ENCODE results near the gene PHYHD1.

Gene PHYHD1

GRCh38 chr9:128901379-128901778, 19.4 kb upstream of the PHYHD1 start:
- DNase-seq (ENCODE audit: low read depth, low spot score) = no peak

- no peak for DNase-seq (ENCODE audit: low read depth, low spot score)
These were observed 19.0 kb upstream of the PHYHD1 start for GRCh38 chr9:128901822-128902221.

- DNase-seq (ENCODE audit: low read depth, low spot score) = no peak
These were observed 18.3 kb upstream of the PHYHD1 start for GRCh38 chr9:128902351-128903078.

DNA sequence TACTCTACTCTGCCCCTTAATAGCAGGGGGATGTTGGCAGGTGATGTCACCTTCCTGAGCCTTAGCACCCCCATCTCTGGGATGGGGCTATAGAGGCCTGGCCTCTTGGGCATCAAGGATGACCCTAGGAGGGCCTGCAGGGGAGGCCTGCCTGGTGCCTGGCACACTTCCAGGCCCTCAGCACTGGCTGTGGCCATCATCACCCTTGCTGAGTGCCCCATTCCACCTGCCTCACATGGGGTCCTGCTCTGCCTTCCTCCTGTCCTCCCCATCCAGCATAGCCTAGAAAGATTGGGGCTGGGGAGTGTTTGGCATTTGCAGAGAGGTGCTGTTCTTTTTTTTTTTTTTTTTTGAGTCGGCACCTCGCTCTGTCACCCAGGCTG, 17.7 kb upstream of the PHYHD1 start:
- DNase-seq (ENCODE audit: low read depth, low spot score) = no peak

GRCh38 chr9:128903871-128904620, 16.7 kb upstream of the PHYHD1 start:
- DNase-seq (ENCODE audit: low read depth, low spot score) = no peak

DNA sequence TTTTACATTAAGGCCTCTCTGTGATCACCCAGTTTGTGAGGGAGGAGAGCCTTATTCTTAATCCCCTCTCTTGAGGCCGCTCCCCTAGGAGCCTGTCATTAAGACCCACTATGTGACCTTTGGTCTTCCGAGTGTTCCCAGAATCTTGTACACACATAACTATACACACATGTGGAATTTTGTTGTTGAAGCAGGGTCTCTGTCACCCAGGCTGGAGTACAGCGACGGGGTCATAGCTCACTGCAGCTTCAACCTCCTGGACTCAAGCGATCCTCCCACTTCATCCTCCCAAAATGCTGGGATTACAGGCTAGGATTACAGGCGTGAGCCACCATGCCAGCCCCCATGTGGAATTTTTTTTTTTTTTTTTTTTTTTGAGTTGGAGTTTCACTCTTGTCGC, 14.8 kb upstream of the PHYHD1 start:
- no peak for DNase-seq (ENCODE audit: low read depth, low spot score)

GRCh38 chr9:128906741-128907140, 14.0 kb upstream of the PHYHD1 start:
- no peak for DNase-seq (ENCODE audit: low read depth, low spot score)

DNA sequence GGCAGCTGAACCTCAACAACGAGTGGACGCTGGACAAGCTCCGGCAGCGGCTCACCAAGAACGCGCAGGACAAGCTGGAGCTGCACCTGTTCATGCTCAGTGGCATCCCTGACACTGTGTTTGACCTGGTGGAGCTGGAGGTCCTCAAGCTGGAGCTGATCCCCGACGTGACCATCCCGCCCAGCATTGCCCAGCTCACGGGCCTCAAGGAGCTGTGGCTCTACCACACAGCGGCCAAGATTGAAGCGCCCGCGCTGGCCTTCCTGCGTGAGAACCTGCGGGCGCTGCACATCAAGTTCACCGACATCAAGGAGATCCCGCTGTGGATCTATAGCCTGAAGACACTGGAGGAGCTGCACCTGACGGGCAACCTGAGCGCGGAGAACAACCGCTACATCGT, 12.4 kb upstream of the PHYHD1 start:
- no peak for DNase-seq (ENCODE audit: low read depth, low spot score)

GRCh38 chr9:128909859-128910258, 10.9 kb upstream of the PHYHD1 start:
- no peak for DNase-seq (ENCODE audit: low read depth, low spot score)

- no peak for DNase-seq (ENCODE audit: low read depth, low spot score)
These were observed 9.9 kb upstream of the PHYHD1 start for GRCh38 chr9:128910906-128911305.

DNA sequence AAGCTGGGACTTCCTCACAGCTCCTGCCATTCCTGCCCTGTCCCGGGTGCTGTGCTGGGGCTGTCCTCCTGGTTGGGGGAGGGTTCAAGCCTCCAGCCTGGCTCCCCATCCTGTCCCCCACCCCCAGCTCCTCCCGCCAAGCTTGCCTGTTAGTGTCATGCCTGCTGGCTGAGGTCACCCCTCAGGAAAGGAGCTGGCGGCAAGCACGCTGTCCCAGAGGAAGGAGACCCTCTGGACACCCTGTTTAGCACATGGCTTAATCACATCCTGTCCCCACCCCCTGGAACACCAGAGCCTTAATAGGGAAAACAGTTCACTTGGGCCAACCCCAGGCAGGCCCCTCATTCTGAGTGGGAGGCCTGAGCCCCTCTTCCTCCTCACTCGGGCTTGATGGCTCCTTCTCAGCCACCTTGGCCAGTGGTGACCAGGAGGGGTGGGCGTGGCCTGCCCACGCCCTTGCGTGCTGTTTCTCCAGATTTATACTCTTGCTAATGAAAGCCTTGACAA, 9.2 kb upstream of the PHYHD1 start:
- peak; percentile 63 for DNase-seq (ENCODE audit: low read depth, low spot score)

- DNase-seq (ENCODE audit: low read depth, low spot score) = peak; percentile 55
These were observed 8.4 kb upstream of the PHYHD1 start for GRCh38 chr9:128912270-128912853.

DNA sequence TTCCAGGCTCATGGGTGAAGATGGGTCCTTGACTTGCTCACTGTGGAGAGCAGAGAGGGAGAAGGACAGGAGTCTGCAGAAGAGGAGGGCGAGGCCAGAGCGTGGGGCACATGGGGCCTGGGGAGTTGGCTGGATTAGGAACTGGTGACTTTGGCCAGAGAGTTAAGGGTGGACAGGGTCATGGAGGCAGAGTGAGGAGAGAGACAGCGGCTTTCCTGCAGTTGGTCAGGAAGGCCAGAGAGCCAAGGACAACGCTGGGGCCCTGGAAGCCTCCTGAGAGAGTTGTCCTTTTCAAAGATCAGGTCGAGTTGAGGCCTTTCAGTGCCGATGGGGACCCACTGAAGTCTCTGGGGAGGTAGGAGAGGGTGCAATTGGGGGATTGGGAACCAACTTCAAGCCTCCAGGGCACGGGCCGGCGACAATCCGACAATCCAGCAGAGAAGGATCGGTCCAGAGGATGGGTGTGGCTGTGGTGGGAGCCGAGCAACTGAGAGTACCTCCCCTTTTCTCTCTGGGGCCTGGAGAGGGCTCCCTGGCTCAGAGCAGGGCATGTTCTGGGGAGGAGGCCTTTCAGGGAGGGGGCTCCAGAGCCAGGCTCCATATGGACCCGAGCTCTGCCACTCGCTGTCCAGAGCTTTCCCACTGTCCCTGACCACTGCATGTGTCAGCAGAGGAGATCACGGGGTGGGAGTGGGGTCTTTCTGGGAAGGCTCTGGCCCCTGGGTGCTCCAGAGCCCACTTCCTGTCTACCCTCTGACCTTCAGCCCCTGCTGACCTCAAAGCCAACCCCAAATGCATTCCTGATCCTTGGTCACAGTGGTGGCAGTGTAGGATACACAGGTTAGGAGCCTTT, 7.5 kb upstream of the PHYHD1 start:
- DNase-seq (ENCODE audit: low read depth, low spot score) = no peak

DNA sequence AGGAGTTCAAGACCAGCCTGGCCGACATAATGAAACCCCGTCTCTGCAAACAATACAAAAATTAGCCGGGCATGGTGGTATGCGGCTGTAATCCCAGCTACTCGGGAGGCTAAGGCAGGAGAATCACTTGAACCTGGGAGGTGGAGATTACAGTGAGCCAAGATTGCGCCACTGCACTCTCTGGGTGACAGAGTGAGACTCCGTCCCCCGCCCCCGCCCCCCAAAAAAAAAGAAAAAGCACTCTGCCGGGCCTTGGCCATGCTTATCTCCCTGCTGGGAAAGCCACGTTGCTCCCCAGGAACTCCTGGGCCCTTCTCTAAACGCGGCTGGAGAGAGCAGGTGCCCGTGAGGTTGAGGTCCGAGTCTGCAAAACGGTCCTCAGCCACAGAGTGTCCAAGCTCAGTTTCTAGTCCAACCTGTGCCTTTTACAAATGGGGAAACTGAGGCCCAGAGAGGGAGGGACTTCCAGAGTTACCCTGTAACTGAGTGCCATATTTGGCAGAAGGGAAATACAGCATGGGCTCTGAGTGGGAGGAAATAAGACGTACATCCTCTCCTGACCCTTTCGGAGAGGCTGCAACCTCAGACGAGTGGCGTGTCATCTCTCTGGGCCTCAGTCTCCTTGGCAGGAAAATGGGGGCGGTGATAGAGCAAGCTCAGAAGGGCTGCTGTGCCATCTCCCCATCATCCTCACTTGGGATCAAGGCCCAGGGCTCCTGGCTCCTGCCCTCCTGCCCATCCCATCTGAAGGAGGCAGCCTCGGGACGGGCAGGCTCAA, 6.6 kb upstream of the PHYHD1 start:
- no peak for DNase-seq (ENCODE audit: low read depth, low spot score)

- DNase-seq (ENCODE audit: low read depth, low spot score) = peak; percentile 57
These were observed 4.6 kb upstream of the PHYHD1 start for GRCh38 chr9:128916204-128916603.

DNA sequence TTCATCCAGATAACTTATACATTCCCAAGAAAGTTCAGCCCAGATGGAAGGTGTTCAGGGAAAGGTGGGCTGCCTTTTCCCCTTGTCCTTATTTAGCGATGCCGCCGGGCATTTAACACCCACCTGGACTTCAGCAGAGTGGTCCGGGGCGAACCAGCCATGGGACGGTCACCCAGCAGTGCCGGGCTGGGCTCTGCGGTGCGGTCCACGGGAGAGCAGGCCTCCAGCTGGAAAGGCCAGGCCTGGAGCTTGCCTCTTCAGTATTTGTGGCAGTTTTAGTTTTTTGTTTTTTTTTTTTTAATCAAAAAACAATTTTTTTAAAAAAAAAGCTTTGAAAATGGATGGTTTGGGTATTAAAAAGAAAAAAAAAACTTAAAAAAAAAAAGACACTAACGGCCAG, 4.0 kb upstream of the PHYHD1 start:
- no peak for DNase-seq (ENCODE audit: low read depth, low spot score)

DNA sequence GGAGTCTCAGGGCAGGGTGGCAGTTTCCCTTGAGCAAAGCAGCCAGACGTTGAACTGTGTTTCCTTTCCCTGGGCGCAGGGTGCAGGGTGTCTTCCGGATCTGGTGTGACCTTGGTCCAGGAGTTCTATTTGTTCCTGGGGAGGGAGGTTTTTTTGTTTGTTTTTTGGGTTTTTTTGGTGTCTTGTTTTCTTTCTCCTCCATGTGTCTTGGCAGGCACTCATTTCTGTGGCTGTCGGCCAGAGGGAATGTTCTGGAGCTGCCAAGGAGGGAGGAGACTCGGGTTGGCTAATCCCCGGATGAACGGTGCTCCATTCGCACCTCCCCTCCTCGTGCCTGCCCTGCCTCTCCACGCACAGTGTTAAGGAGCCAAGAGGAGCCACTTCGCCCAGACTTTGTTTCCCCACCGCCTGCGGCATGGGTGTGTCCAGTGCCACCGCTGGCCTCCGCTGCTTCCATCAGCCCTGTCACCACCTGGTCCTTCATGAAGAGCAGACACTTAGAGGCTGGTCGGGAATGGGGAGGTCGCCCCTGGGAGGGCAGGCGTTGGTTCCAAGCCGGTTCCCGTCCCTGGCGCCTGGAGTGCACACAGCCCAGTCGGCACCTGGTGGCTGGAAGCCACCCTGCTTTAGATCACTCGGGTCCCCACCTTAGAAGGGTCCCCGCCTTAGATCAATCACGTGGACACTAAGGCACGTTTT, 3.5 kb upstream of the PHYHD1 start:
- DNase-seq (ENCODE audit: low read depth, low spot score) = no peak

- no peak for DNase-seq (ENCODE audit: low read depth, low spot score)
These were observed 1.9 kb upstream of the PHYHD1 start for GRCh38 chr9:128918921-128919320.

GRCh38 chr9:128919402-128920089, 1.2 kb upstream of the PHYHD1 start:
- DNase-seq (ENCODE audit: low read depth, low spot score) = no peak

Measured in ELF-1 (cell line).